ENCODE data around the gene CCN5.
A peak's percentile ranks its signal among the peaks of the same experiment; 100 is the strongest.

GRCh38 chr20:44733341-44734069 lies 18.3 kb downstream of the CCN5 start:
- TF ChIP-seq POLR2A (IDR thresholded peaks at IDR 0.05) (no peak), POLR2AphosphoS5 (IDR thresholded peaks at IDR 0.05) (peak in 2 of 3 donors; percentile 45 to 57)

Data from breast epithelium (tissue), 3 donors.